Ishikawa (cell line): ENCODE data around the gene CEP128.

Source experiments
- CEBPB ChIP-seq: IDR thresholded peaks from 2 replicates; pipeline ENCODE4 v1.6.1; 2012
- CREB1 ChIP-seq: IDR thresholded peaks from 2 replicates; pipeline ENCODE4 v1.6.1; 2012; ENCODE audit warnings: low read depth
- EGR1 ChIP-seq: IDR thresholded peaks from 2 replicates; pipeline ENCODE4 v1.6.1; 2012
- EP300 ChIP-seq: IDR thresholded peaks from 2 replicates; pipeline ENCODE4 v1.6.1; 2012; ENCODE audit warnings: borderline replicate concordance
- FOXM1 ChIP-seq: IDR thresholded peaks from 2 replicates; pipeline ENCODE4 v1.6.1; 2012; ENCODE audit warnings: low read depth, borderline replicate concordance
- NFIC ChIP-seq: IDR thresholded peaks from 2 replicates; pipeline ENCODE4 v1.6.1; 2012
- RAD21 ChIP-seq: IDR thresholded peaks from 2 replicates; pipeline ENCODE4 v1.6.1; 2012; ENCODE audit warnings: low read depth
- TAF1 ChIP-seq: IDR thresholded peaks from 2 replicates; pipeline ENCODE4 v1.6.1; 2012; ENCODE audit warnings: low read depth, mild to moderate bottlenecking
- TCF12 ChIP-seq: IDR thresholded peaks from 2 replicates; pipeline ENCODE4 v1.6.1; 2012; ENCODE audit warnings: low read depth
- TEAD4 ChIP-seq: IDR thresholded peaks from 2 replicates; pipeline ENCODE4 v1.6.1; 2012
- YY1 ChIP-seq: IDR thresholded peaks from 2 replicates; pipeline ENCODE4 v1.6.1; 2012; ENCODE audit warnings: low read depth
- ZBTB7A ChIP-seq: IDR thresholded peaks from 2 replicates; pipeline ENCODE4 v1.6.1; 2012; ENCODE audit warnings: low read depth
- TF ChIP-seq, protein P1 (sequence below): IDR thresholded peaks from 2 replicates; pipeline ENCODE4 v1.6.1; 2012
- TF ChIP-seq, protein P2 (sequence below): IDR thresholded peaks from 2 replicates; pipeline ENCODE4 v1.6.1; 2012
- TF ChIP-seq, protein P3 (sequence below): IDR thresholded peaks from 2 replicates; pipeline ENCODE4 v1.6.1; 2012; ENCODE audit warnings: low read depth, mild to moderate bottlenecking

CEP128 gene

DNA sequence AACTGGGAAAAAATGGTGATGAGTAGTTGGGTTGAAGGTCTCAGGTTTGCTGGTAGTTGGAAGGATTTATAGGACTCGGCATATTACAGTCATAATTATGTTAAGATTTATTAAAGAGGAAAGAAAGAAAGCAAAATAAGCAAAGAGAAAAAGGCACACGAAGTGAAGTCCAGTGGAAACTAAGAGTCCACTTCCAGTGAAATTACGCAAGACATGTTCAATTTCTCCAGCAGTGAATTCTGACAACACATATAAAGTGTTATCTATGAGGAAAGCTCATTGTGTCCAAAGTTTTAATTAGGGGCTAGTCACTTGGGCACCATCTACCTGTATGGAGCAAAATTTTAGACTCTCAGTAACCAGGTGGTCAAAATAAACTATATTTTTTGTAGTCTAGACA lies 143.3 kb downstream of the CEP128 start:
- TF ChIP-seq, protein P1, sequence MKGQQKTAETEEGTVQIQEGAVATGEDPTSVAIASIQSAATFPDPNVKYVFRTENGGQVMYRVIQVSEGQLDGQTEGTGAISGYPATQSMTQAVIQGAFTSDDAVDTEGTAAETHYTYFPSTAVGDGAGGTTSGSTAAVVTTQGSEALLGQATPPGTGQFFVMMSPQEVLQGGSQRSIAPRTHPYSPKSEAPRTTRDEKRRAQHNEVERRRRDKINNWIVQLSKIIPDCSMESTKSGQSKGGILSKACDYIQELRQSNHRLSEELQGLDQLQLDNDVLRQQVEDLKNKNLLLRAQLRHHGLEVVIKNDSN, result no peak
- no peak for TF ChIP-seq TCF12
- TF ChIP-seq, protein P2, sequence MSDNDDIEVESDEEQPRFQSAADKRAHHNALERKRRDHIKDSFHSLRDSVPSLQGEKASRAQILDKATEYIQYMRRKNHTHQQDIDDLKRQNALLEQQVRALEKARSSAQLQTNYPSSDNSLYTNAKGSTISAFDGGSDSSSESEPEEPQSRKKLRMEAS, result no peak
- TF ChIP-seq ZBTB7A, result no peak
- no peak for TF ChIP-seq TEAD4
- TF ChIP-seq CEBPB, result no peak
- TF ChIP-seq FOXM1, result no peak
- TF ChIP-seq TAF1, result no peak
- no peak for TF ChIP-seq EGR1
- TF ChIP-seq, protein P3, sequence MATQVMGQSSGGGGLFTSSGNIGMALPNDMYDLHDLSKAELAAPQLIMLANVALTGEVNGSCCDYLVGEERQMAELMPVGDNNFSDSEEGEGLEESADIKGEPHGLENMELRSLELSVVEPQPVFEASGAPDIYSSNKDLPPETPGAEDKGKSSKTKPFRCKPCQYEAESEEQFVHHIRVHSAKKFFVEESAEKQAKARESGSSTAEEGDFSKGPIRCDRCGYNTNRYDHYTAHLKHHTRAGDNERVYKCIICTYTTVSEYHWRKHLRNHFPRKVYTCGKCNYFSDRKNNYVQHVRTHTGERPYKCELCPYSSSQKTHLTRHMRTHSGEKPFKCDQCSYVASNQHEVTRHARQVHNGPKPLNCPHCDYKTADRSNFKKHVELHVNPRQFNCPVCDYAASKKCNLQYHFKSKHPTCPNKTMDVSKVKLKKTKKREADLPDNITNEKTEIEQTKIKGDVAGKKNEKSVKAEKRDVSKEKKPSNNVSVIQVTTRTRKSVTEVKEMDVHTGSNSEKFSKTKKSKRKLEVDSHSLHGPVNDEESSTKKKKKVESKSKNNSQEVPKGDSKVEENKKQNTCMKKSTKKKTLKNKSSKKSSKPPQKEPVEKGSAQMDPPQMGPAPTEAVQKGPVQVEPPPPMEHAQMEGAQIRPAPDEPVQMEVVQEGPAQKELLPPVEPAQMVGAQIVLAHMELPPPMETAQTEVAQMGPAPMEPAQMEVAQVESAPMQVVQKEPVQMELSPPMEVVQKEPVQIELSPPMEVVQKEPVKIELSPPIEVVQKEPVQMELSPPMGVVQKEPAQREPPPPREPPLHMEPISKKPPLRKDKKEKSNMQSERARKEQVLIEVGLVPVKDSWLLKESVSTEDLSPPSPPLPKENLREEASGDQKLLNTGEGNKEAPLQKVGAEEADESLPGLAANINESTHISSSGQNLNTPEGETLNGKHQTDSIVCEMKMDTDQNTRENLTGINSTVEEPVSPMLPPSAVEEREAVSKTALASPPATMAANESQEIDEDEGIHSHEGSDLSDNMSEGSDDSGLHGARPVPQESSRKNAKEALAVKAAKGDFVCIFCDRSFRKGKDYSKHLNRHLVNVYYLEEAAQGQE, result no peak
- TF ChIP-seq EP300, result no peak

DNA sequence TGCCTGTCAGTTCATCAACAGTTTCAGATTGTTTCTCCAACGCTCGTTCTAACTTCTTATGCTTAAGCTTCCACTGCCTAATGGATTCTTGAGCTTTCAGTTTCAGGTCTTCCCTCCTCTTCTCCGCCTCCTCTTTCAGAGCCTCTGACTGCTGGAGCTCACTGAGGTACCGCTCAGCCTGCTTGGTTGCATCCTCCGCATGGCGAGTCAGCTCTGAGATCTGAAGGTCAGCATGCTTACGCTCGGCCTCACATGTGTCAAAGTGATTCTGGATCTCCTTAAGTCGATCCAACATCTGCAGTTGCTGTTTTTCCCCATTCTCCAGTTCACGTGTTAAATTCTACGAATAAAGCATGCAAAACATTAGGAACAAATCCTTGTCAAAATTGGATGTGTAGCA lies 148.8 kb downstream of the CEP128 start:
- TF ChIP-seq TEAD4, result no peak
- TF ChIP-seq EGR1, result no peak
- no peak for TF ChIP-seq NFIC
- TF ChIP-seq ZBTB7A, result no peak
- TF ChIP-seq CEBPB, result no peak
- TF ChIP-seq FOXM1, result no peak
- TF ChIP-seq TCF12, result no peak

DNA sequence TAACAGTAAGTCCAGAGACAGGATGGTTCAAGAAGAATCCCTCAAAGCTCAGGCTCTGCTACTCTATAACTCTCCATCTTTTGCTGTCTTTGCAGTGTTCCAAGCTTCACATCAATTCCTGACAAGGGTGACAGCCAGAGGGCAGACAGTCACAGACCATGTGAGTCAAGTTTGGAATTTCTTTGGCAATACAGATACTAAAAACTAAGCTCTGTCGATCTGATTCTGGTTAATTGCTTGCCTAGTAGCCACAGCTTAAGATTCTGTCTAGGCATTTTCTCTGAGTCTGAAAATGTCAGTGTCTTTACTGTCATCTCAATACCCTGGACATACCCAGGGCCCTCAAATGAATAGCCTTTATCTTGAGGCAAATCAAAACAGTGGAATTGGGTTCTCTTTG lies 153.7 kb downstream of the CEP128 start:
- TF ChIP-seq NFIC, result no peak
- TF ChIP-seq EP300, result no peak
- no peak for TF ChIP-seq CREB1
- TF ChIP-seq RAD21, result no peak
- no peak for TF ChIP-seq TAF1
- no peak for TF ChIP-seq TEAD4
- no peak for TF ChIP-seq EGR1
- no peak for TF ChIP-seq YY1
- TF ChIP-seq ZBTB7A, result no peak
- TF ChIP-seq, protein P3, result no peak
- TF ChIP-seq CEBPB, result no peak
- TF ChIP-seq, protein P2, result no peak
- no peak for TF ChIP-seq FOXM1
- TF ChIP-seq, protein P1, result no peak
- TF ChIP-seq TCF12, result no peak

DNA sequence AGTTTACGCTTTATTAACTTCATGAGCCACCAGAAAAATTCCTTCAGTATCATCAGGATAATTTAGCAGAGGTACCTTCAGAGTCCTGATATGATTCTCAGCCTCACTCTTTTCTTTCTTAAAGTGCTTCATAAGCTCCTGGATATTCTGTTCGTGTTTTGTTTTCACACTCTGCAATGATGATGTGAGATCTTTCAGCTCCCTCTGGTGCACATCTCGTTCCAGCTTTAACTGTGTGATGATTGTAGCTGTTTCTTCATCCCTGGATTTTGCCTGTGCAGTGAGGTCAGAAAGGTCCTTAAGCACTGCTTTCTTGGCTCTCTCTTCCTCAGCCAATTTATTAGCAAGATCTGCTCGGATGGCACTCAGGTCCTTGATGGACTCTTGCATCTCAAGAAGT lies 156.7 kb downstream of the CEP128 start:
- TF ChIP-seq EGR1, result no peak
- no peak for TF ChIP-seq ZBTB7A
- no peak for TF ChIP-seq TEAD4
- TF ChIP-seq CEBPB, result no peak

DNA sequence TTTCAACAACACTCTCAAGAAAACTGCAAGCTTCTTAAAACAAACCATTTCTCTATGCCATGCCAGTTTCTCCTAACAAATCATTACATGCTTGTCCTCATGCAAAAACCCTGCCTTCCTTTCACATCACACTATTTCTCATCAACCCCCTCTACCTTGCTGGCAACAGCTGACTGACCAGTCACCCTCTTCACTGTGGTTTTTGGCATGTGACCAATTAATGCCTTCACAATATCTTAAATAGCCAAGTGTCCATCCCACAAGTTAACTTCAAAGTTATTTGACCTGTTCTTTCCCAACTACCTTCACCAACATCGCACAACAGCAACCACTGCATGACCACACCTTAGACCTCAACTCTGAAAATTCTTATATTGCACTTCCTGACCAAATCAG lies 159.6 kb downstream of the CEP128 start:
- no peak for TF ChIP-seq CREB1

DNA sequence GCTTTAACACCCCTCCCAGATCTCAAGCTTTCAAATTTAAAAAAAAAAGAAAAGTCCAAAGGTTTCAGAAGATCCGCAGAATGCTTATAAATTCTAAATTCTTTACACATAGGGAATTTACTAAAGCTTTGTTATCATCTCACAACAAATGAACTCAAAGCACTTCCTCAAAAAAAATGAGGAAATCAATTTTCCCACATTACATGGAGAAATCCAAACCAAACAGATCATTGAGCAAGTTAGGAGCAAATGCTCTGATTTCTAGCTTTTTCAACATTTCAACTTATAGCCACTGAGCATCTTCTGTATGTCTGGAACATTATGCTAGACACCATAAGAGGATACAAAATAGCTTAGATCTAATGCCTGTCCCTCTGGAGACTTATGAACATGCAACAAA lies 161.0 kb downstream of the CEP128 start:
- TF ChIP-seq CEBPB (no peak), FOXM1 (no peak)
- TF ChIP-seq, protein P2, result no peak

DNA sequence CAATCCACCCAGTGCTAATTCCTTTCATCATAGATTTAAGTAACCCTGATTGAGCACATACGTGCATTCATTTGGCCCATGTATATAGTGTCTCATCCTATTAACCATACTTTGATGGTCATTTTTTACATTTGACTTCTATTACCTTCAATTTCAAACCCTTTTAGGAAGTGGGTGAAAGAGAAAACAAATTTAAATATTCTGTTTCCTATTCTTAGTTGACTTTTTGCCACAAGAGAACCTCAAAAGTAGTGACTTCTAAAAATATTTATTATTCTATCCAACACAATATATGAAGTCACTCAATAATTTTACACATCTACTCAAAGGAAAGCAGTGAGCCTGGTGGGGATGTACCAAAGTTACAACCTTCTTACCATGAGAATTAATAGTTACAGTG lies 164.9 kb downstream of the CEP128 start:
- TF ChIP-seq ZBTB7A, result no peak
- TF ChIP-seq CREB1, result no peak
- TF ChIP-seq TAF1, result no peak
- no peak for TF ChIP-seq EGR1
- TF ChIP-seq, protein P2, result no peak
- TF ChIP-seq, protein P1, result no peak
- TF ChIP-seq FOXM1, result no peak
